Breast epithelium (tissue), 3 donors: ENCODE data around the gene AASDH.

Experiments used
- CTCF ChIP-seq, 3 donors: fragments of 450-650 bp; IDR thresholded peaks; one replicate each; pipeline ENCODE4 v1.5.1; 2016 to 2017; ENCODE audit warnings: antibody characterized with exemption in 3 of 3, mild to moderate bottlenecking in 3 of 3, moderate library complexity in 3 of 3
- POLR2A ChIP-seq: fragments of 450-650 bp; IDR thresholded peaks from one replicate; pipeline ENCODE4 v1.6.1; 2016; ENCODE audit warnings: antibody characterized with exemption, mild to moderate bottlenecking, moderate library complexity
- POLR2AphosphoS5 ChIP-seq, 3 donors: sonication (generic); formaldehyde crosslinking; IDR thresholded peaks; one replicate each; pipeline ENCODE4 v1.6.1; 2017; ENCODE audit warnings: antibody characterized with exemption in 3 of 3

GRCh38 chr4:56410247-56411062 is 23.2 kb upstream of the AASDH start:
- TF ChIP-seq CTCF (IDR thresholded peaks at IDR 0.05): no peak
- no peak for TF ChIP-seq POLR2A
- TF ChIP-seq POLR2AphosphoS5 (IDR thresholded peaks at IDR 0.05): peak in 2 of 3 donors; percentile 81 to 89
